Stimulated activated CD4-positive, alpha-beta T cell treated with anti-CD3 and anti-CD28 coated beads, Interleukin-1b, Interleukin-23, amount 100 ng/mL, for 48 hours (primary cell): ENCODE data around the gene FBXO17.
"Not testable (repeated sequence)": the region's sequence is repeated elsewhere in the genome, so short reads cannot be mapped to it uniquely, and the experiment has no call there.

Experiments
- DNase-seq: peaks from one replicate; pipeline ENCODE4 v3.0.0-alpha.2; 2020

FBXO17 gene

DNA sequence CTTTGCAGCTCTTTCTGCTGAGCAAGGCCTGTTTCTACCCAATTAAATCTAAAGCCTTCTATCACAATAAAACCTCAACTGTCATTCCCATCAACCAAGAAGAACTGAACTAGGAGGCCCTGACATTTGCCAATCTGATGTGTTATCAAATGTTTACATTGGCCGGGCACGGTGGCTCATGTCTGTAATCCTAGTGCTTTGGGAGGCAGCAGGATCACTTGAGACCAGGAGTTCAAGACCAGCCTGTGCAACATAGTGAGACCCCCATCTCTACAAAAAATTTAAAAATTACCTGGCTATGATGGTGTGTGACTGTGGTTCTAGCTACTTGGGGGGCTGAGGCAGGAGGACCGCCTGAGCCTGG, 2.8 kb upstream of the FBXO17 start:
- no peak for DNase-seq

DNA sequence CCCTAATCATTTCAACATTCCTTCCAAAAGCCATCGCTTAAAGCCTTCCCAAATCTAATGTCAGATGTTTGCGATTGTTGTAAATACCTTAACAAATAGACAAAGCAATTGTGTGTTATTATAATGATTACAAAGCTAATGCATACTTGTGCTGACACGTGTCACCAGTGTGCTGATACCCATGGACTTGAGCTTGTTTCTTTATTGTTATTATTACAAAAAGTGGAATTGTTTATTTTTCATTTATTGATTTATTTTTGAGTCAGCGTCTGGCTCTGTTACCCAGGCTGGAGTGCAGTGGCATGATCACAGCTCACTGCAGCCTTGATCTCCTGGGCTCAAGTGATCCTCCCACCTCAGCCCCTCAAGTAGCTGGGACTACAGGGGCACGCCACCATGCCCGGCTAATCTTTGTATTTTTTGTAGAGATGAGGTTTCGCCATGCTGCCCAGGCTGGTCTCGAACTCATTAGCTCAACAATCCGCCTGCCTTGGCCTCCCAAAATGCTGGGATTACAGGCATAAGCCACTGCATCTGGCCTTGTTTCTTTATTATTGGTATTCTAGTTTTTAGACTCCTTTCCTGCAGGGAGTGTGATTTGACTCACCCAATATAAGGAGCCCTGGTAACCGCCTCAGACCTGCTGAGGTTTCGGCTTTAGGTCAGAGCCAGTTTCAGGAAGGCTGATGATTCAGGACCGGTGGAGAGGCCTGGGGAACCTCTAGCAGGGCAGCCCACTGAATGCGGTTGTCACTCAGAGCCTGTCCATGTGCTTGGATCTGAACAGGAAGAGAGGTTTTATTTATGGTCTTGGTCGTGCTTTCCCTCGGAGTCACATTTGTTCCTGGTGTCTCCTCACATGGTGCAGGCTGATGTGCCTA, 2.1 kb upstream of the FBXO17 start:
- DNase-seq = peak; percentile 85

DNA sequence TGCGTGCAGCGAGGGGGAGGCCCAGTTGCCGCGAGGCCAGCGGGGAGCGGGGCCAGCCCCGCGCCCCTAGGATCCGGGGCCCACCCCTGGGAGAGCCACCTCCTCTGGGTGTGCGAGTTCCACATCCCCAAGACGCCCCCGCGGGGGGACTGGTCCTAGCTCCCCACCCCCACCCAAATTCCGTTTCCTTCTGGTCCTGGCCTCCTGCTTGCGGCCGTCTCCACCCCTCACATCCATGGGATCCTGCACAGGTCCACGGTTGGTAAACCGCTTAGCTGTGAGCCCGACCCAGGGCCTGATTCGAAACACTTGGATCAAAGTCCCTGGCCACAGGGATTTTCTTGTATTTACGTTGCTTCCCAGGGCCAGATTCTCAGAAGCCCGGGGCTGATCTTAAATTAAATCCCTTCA, 324 bp upstream of the FBXO17 start:
- no peak for DNase-seq

DNA sequence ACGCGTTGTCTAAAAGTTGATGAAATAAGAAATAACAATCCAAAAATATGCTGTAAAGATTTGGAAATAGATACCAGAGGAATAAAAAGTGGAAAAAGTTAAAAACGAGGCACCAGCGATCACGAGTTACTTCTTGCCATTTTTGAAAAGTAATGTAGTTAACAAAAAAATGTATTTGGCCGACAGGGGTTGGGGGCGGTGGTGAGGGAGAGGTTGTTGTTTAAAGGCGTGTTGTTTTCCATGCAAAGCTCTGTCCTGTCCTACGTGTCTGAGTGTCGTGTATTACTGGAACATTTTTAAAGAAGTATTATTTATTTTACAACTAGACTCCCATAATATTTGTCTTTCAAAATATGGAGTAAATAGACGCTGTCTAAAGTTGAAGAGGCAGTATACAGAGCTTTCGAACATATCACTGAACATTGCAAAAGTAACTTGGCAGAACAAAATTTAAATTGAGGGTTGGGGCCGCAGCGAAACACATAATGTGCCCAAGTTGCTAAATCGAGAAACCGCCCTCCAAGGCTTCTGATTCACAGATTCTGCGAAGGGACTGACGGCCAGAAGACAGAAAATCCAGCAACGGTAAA, 823 bp downstream of the FBXO17 start:
- no peak for DNase-seq

DNA sequence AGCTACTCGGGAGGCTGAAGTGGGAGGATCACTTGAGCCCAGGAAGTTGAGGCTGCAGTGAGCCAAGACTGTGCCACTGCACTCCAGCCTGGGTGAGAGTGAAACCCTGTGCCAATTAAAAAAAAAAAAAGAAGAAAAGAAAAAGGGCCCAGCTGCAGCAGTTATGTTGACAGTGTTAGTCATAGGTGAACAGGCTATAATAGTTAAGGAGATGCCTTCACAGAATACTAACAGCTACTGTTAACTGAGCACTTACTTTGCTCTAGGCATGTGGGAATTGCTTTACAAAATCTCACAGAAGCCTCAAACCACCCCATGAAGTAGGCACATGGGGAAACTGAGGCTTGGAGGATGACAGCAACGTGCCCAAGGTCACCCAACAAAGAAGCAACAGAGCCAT, 3.9 kb downstream of the FBXO17 start:
- no peak for DNase-seq

DNA sequence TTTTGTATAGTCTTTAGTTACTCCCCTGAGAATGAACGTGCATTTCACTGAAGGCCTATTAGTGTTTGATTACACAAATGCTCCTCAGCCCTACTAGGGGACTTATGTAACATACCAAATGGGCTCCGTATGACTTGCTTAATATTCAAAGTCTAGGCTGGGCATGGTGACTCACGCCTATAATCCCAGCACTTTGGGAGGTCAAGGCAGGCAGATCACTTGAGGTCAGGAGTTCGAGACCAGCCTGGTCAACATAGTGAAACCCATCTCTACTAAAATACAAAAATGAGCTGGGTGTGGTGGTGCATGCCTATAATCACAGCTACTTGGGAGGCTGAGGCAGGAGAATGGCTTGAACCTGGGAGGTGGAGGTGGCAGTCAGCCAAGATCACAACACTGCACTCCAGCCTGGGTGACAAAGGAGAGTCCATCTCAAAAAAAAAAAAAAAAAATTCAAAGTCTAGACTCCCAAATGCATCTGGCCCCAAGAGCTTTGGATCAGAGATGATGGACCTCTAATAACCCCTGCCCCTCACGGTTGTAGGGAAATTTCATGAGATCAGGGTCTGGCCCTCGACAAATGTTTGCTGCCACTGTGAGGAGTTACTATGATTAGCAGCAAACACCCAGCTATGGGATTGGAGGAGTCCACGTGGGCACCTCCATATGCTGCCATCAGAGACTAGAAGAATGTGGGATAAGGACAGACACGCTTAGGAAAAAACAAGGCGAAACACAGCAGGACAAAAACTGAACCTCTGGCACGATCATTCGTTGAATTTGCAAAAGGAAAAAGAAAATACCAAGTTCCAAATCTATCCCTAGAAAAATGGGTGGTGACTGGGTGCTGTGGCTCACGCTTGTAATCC, 4.6 kb downstream of the FBXO17 start:
- no peak for DNase-seq

DNA sequence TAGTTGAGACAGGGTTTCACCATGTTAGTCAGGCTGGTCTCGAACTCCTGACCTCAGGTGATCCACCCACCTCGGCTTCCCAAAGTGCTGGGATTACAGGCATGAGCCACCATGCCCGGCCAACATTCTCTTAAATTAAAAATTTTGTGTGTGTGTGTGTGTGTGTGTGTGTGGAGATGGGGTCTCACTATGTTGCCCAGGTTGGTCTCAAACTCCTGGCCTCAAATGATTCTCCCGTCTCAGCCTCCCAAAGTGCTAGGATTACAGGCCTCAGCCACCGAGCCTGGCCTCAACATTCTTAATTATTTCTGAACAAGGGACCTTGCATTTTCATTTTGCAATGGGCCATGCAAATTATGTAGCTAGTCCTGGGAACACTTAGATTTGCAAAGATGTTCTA, 9.4 kb downstream of the FBXO17 start:
- DNase-seq = not testable (repeated sequence)

DNA sequence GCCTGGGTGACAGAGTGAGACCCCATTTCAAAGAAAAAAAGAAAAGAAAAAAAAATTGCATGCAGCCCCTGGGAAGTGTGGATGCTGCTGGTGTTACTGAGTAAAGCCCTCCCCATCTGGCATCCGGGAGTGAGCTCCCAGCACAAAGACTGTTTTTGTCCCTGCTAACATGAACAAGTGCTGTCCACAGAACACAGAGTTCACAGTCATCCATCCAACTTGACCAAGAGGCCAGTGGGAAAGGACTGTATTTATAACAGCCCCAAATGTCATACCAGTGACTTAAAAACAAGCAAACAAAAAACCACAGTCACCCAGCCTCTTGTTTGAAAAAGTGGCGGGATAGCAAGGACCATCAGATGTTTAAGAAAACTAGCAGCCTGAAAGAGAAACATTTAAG, 10.8 kb downstream of the FBXO17 start:
- no peak for DNase-seq

DNA sequence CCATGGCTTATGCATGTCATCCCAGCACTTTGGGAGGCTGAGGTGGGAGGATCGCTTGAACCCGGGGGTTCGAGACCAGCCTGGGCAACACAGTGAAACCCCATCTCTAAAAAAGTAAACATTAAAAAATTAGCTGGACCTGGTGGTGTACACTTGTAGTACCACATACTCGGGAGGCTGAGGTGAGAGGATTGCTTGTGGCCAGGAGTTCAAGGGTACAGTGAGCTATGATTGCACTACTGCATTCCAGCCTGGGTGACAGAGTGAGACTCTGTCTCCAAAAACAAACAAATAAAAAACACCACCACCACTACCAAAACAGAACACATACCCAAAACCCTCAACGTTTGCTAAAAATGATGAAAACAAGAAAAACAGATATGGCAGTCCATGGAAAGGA, 15.9 kb downstream of the FBXO17 start:
- no peak for DNase-seq

DNA sequence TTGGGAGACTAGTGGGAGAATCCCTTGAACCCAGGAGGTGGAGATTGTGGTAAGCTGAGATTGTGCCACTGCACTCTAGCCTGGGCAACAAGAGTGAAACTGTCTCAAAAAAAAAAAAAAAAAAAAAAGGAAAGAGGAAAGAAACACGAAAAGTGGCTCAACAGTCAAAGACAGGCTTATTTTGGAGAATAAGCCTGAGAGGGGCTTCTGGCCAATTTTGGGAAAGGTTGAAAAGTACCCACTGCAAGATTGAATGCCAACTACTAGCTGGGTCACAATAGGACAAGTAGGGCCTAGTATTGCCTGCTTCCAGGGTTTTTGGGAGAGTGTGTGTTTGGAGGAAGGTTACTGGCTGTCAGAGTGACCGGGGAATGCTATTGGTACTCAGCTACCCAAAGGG, 17.2 kb downstream of the FBXO17 start:
- DNase-seq = no peak

DNA sequence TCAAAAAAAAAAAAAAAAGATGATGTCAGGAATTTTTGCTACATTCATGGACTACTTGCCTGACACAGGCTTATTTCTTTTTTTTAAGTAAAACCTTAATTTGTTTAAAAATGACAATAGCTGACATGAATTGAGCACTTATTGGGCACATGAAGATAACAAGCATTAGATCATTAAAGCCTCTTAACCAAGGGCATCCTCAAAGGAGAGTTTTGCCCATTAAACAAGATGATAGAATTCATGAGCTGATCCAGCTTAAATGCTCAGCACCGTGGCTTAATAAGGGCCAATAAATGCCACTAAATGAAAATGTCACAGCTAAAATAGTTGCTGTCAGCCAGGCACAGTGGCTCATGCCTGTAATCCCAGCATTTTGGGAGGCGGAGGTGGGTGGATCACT, 19.3 kb downstream of the FBXO17 start:
- DNase-seq = no peak

DNA sequence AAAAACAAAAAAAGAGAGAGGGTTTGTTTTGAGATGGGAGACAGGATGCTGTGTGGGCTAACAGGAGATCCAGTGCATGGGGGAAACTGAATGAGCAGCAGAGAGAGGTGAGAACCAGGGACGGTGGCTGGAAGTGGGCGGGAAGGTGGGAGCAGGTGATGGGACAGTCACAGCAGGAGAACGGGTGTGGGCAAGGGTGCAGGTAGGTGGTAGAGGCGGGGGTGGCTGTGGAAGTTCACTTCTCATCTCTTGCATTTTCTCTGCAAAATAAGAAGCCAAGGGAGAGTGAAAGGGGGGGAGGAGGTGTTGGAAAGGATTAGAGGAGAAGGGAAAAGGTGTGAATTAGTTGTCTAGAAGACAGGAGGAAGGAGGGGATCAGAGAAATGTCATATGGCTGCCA, 21.9 kb downstream of the FBXO17 start:
- DNase-seq = no peak

DNA sequence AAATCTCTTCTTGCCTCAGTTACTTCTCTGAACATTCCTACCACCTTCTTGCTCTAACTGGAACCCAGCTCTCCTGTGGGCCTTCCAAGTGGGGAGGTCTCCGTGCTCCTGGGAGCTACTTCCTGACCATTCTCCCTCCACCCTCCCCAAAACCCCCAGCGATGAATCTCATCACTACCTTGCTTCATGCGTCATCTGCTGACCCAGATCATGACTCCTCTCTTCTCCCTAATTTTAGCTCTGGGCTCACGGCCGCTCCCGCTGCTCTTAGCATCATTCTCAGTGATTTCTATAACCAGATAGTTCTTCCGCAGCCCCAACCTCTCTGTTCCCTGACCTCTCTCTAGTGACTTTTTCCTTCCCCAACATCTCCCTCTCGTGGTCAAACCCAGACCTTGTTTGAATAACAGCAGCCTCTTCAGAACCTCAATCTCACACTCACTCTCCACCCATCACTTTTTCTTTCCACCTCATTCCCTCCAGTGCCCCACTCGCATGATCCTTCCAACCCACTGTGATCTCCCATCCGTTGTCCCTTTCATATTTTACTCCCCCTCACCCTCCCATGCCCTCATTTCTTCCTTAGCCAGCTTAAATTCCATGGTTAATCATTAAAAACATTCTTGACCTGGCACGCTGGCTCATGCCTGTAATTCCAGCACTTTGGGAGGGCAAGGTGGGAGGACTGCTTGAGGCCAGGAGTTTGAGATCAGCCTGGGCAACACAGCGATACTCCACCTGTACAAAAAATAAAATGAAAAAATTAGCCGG, 23.0 kb downstream of the FBXO17 start:
- DNase-seq = peak; percentile 19

DNA sequence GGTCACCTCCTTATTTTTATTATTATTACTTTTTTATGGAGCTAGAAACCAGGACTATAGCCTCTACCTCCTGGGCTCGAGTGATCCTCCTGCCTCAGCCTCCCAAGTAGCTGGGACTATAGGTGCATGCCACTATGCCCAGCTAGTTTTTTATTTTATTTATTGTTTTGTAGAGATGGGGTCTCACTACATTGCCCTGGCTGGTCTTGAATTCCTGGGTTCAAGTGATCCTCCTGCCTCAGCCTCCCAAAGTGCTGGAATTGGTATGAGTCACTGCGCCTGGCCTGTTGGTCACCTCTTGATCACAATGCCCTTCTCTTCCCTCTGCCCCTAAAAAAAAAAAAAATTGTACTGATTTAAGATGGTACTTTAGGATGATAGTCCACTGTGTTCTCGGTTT, 24.4 kb downstream of the FBXO17 start:
- no peak for DNase-seq

DNA sequence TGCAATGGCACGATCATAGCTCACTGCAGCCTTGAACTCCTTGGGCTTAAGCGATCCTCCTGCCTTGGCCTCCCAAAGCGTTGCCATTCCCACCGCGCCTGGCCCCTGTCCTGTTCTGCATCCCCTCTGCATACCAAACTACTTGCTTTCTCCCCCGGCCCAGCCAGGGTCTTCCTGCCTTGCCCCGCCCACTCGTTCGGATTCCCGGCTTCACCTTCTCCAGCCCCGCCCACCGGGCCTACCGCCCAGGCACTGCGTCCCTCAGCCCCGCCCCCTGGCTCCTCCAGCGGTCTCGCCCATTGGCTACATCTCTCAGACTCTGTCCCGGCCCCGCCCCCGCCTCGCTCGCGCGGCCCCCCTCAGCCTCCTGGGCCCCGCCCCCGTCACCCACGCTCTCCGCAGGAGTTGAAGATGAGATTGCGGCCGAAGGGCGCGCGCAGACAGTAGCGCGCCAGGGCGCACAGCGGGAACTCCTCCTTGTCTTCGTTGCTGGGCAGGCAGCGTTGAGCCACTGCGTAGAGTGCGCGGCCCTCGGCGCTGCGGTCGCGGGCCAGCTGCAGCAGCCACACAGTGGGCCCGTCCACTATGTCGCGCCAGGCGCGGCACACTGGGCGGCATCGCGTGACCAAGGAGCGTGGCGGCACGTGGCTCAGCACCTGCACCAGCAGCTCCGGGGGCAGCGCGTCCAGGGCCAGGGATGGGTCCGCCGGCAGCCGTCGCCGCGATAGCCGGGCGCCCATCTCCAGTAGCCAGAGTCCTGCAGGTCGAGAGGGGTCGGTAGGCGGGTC, 25.8 kb downstream of the FBXO17 start:
- peak; percentile 91 for DNase-seq

DNA sequence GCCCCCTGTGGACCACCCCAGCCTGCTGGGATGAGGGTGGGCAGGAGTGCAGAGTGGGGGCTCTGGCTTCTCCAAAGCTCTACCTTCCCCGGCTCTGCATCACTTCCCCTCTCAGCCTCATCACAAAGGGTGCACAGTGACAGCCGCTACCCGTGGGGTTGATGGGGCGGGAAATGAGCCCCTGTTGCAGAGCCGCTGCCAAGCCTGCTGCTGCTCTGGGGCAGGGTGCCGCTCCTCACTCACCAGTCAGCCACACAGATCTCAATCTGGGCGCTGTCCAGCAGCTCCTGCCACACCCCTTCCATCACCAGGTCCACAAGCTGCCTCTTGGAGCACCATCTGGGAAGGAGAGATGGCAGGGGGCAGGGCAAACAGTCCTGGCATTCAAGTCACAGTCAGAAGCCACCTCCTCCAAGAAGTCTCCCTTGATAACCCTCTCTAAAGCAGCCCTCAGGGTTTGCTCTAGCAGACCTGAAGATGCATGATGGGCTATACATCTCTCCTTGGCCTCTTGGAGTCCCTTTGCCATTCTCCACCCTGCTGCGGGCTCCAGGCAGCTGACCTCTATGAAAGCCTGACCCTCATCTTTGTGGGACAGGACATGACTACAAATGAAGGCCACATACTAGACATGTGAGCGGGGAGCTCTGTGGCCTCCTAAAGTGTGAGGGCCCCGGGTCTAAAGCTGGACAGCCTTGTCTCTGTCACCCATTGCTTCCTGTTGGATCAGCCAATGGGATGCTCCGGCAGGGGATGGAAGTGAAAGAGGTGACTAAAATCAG, 29.1 kb downstream of the FBXO17 start:
- no peak for DNase-seq

DNA sequence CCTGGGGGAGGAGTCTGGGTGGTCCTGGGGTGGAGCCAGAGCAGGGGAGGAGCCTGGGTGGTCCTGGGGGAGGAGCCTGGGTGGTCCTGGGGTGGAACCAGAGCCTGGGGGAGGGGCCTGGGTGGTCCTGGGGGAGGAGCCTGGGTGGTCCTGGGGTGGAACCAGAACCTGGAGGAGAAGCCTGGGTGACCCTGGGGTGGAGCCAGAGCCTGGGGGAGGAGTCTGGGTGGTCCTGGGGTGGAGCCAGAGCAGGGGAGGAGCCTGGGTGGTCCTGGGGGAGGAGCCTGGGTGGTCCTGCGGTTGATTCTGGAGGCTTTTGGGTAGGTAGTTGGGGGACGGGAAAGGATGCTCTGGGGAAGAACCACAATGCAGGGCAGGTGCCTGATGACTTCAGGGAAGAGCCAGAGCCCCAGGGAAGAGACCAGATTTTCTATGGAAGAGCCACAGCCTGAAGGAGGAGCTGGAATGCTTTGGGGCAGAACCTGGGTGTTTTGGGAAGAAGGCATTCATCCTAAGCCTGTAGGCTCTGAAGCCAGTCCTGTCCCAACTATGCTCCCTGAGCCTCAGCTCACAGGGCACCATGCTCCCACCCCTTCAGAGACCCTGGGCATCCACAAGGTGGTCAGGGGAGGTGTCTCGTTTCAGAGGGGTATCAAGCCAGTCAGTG, 29.8 kb downstream of the FBXO17 start:
- DNase-seq = no peak

DNA sequence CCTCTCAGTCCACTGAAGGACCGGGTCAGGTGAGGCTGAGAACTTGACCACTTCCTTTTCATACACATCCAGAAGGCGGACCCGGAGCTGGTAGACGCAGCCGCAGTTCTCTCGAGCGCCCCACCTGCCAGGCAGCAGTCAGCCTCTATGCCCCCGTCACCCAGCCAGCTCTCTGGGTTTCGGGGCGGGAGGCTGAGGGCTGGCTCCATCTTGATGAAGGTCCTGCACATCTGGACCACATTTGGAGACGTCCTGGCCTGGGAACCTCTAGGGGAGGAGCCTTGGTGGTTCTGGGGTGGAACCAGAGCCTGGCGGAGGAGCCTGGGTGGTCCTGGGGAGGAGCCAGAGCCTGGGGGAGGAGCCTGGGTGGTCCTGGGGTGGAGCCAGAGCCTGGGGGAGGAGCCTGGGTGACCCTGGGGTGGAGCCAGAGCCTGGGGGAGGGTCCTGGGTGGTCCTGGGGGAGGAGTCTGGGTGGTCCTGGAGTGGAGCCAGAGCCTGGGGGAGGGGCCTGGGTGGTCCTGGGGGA, 30.5 kb downstream of the FBXO17 start:
- no peak for DNase-seq

DNA sequence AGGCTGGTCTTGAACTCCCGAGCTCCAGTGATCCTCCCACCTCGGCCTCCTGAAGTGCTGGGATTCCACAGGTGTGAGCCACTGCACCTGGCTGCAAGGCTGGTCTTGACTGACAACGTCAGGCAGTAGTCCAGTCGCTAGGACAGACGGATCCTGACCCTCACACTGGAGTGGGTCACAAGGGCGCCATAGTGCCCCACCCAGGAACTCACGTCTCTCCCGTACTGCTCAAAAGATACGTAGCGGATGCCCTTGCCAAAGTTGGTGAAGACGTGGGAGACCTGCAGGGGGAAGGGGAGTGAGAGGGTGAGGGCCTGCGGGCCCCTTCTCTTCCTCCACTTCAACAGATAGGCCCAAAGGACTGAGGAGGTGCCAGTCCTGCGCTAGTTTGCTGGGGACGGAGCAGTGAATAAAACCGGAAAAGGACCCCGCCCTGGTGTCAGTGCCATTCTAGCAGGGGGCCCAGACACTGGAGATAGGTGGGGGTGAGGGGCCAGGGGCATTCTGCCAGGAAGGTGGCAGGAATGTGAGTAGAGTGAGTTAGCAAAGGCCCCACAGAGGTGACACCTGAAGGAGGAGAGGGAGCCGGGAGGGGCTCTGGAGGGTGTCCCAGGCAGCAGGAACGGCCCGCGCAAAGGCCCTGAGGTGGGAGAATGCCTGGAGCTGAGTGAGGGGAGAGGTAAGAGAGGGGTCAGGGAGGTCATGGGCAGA, 32.9 kb downstream of the FBXO17 start:
- DNase-seq = no peak

DNA sequence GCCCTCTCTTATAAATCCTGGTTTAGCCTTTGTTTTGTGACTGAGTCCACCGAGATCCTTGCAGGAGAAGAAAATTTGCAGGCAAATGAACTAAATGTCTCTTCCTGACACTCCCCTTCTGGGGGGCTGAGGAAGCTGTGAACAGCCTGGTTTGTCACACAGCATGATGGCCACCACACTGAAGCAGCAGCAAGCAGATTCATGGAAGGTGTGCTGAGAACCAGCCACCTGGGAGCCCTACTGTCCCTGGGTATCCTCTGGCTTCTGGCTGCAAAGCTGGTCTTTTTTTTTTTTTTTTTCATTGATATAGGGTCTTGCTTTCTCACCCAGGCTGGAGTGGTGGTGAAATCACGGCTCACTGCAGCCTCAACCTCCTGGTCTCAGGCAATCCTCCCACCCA, 33.6 kb downstream of the FBXO17 start:
- DNase-seq = no peak
